A673 (cell line): ENCODE results near the gene CEP164.

Source experiments
- EZH2 ChIP-seq: fragments of 200-600 bp; sonication (generic); IDR thresholded peaks from 2 replicates; pipeline ENCODE4 v1.6.1; 2017; ENCODE audit warnings: borderline replicate concordance, low read depth, mild to moderate bottlenecking, mixed read lengths, antibody characterized with exemption, low read length; ENCODE audit not compliant: poor library complexity, severe bottlenecking
- TF ChIP-seq, protein P1 (sequence below): fragments of 300-800, 200-600 bp; sonication (generic); conservative IDR thresholded peaks from 2 replicates; pipeline ENCODE4 v1.5.1; 2017; ENCODE audit warnings: low read depth, mild to moderate bottlenecking, antibody characterized with exemption, low read length, moderate library complexity, mixed read lengths

DNA sequence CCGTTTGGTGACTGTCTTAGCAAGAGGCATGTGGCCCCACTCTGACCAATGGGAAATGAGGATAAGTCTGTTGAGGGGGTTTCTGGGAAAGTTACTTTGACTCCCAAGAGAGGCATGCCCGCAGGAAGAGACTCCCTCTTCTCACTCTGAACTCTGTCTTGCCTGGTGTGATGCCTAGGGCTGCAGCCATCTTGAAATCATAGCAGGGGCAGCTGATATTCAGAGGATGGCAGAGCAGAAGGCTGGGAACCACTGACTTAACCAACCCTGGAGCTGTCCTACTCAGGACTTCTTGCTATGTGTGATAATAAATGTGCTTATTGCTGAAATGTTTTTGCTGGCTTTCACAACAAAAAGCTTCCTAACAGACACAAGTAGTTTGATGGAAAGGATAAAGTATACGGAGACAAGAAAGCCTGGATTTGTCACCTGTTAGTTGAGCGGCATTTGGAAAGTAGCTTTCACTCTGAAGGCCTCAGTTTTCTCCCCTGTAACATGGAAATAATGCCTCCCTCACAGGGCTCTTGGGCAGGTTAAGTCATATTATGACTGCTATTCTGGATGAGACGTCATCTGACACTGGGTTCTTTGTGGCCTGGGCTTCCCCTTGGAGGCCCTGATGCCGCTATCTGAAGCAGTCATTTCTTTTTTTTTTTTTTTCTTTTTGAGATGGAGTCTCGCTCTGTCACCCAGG lies 128.5 kb downstream of the CEP164 start:
- TF ChIP-seq, protein P1, sequence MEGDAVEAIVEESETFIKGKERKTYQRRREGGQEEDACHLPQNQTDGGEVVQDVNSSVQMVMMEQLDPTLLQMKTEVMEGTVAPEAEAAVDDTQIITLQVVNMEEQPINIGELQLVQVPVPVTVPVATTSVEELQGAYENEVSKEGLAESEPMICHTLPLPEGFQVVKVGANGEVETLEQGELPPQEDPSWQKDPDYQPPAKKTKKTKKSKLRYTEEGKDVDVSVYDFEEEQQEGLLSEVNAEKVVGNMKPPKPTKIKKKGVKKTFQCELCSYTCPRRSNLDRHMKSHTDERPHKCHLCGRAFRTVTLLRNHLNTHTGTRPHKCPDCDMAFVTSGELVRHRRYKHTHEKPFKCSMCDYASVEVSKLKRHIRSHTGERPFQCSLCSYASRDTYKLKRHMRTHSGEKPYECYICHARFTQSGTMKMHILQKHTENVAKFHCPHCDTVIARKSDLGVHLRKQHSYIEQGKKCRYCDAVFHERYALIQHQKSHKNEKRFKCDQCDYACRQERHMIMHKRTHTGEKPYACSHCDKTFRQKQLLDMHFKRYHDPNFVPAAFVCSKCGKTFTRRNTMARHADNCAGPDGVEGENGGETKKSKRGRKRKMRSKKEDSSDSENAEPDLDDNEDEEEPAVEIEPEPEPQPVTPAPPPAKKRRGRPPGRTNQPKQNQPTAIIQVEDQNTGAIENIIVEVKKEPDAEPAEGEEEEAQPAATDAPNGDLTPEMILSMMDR, result no peak
- TF ChIP-seq EZH2, result no peak
